ENCODE data around the gene LPAR2.

LPAR2 gene

DNA sequence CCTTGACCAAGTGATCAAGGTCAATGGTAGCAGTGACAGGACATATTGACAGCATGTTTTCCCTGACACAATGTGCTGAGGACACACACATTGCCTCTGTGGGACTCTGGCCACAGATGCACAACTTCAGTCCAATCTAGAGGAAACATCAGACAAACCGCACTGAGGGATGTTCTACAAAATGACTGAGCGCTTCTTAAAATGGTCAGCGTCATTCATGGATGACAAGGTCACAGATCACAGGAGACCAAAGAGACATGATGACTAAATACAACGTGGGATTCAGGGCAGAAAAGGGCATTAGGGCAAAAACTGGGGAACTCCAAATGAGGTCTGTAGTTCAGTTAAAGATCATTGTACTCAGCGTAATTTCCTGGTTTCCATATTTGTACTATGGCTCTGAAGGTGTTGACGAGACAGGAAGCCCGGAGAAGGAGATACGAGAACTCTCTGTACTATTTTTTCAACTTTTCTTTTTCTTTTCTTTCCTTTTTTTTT, 30.2 kb downstream of the LPAR2 start:
- DNase-seq (ENCODE audit: low read depth, low spot score) = no peak

DNA sequence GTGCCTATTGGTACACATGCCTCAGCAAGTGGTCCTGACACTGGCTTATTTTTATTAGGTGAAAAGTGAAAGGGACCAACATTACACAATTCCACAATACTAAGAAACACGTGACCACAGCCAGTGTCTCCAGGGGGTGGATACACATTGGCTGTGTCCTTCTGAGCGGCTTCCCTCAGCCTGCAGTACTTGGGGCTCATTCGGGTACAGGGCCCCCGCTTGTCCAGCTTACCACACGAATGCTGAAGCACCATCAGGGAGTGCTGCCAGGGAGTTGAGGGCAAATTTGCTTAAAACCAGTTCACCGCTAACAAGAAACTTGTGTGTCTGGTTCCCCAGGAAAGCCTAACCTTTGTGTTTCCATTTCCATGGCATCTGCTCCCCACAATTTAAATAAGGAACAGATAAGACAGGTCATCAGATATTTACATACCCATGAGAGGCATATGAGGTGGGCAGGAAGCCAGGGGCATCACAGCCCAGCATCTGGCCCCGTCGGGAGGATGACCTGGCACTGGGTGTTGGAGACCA, 32.8 kb downstream of the LPAR2 start:
- no peak for DNase-seq (ENCODE audit: low read depth, low spot score)

DNA sequence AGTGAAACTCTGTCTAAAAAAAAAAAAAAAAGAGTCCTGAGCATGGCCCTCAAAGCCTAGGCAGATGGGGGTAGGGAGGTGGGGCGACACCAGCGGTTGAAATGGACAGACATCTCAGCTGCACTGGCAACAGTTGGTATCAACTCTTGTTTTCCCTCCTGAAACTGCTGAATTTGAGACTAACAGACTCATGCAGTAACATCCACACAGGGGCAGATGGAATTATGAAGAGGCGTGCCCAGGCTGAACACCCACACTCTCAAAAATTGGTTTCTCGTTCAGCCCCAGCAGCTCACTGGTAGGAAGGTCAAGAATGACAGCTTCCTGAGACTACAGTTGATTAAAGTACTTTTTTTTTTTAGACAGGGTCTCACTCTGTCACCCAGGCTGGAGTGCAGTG, 33.6 kb downstream of the LPAR2 start:
- DNase-seq (ENCODE audit: low read depth, low spot score) = no peak

DNA sequence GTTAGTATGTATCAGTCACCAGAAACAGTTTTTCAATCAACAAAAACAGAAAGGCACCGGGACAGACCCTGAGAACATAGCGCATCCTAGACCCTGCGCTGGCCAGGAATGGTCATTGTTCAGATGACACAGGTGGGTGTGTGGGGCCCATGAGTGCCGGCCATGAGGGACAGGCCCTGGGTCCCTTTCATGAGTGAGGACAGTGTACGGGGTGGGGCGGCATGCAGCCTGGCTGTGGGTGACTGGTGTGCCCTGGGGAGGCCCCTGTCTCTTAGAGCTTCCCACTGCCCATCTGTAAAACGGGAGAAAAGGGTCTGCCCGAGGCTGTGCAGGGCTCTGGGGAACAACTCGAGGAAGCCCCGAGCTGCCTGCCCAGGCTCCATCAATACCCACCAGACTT, 35.3 kb downstream of the LPAR2 start:
- DNase-seq (ENCODE audit: low read depth, low spot score) = no peak

DNA sequence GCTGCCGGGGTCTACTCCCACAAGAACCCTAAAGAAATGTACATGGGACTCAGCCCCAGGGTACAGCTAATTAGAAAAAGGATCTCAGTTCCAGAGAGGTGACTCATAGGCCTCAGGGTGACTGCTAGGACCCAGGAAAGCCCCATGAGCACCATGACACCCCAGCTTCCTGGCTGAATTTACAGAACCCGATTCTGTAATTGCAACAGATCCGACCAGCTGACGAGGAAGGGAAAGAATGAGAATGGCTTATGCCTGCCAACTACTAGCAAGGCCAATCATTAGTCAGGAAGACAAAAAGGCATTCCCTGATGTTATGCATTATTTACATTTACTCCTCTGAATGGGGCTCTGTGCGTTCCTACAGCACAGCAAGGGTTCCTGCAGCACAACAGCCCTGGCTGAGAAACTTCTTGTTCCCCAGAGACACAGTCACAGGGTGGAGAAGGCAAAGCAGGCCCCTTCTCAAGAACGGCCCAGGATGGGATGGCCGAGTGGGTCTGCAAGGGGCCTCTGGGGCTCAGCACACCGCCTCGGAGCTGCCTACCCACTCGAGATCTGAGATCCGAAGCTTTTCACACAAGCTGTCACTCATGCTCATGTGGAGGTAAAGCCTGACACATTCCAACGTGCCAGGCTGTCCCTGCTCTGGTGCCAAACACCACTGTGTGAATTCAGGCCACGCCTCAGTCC, 36.7 kb downstream of the LPAR2 start:
- no peak for DNase-seq (ENCODE audit: low read depth, low spot score)

DNA sequence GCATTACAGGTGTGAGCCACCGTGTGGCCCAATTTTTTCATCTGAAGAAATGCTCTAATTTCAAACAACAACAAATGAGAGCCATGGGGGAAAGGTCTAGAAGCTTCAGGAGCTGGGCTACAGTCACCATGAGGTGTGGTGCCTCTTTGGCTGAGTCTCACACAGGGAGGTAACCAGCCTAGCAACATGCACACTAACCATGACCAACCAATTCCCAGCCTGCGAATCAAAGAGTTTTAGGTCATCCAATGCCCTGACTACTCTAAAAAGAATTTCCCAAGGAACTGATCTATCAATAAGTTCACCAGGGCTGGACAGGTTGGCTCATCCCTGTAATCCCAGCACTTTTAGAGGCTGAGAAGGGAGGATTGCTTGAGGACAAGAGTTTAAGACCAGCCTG, 39.5 kb downstream of the LPAR2 start:
- no peak for DNase-seq (ENCODE audit: low read depth, low spot score)

DNA sequence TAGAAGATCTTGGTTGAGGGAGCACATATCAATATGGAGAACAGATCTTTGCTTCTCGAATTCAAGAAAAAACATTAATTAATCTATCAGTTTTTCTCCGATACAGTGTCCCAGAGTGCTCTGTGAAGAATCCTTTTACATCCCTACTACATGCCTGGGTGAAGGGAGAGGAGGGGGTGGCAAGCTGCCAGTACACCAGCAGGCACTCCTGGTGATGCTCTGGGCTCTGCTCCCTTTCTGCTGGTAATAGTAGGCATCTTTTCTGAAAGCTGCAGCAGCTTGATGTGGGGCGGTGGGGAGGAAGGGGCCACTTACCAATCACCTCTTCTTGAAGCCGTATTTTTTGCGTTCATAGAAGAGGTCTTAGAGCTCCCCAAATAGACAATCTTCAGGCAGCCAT, 40.2 kb downstream of the LPAR2 start:
- DNase-seq (ENCODE audit: low read depth, low spot score) = no peak

DNA sequence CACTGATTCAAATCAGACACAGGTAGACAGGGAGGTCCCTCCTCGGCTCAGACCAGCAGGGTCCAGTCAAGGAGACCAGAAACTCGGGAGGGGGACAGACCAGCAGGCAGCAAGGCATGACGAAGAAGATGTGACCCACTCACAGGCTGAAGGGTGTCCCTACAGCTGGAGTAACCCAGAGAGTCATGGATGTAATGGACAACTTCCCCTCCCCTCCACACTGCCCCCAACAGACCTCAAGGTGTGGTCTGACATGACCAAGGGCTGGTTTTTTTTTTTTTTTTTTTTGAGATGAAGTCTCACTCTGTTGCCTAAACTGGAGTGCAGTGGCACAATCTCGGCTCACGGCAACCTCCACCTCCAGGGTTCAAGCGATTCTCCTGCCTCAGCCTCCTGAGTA, 43.7 kb downstream of the LPAR2 start:
- DNase-seq (ENCODE audit: low read depth, low spot score) = no peak

DNA sequence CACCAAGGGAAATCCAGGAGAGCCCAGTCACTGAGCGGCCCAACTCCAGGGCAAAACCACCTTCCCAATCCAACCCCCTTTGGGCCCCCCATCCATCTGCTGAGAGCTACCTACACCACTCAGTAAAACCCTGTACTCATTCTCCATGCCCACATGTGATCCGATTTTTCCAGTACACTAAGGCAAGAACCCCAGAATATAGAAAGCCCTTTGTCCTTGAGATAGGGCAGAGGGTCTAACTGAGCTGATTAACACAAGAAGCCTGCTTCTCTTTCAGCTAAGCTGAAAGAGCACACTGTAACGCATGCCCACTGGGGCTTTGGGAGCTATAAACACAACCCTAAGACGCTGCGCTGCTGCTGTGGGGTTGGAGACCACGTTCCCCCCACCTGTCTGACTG, 45.5 kb downstream of the LPAR2 start:
- DNase-seq (ENCODE audit: low read depth, low spot score) = no peak

DNA sequence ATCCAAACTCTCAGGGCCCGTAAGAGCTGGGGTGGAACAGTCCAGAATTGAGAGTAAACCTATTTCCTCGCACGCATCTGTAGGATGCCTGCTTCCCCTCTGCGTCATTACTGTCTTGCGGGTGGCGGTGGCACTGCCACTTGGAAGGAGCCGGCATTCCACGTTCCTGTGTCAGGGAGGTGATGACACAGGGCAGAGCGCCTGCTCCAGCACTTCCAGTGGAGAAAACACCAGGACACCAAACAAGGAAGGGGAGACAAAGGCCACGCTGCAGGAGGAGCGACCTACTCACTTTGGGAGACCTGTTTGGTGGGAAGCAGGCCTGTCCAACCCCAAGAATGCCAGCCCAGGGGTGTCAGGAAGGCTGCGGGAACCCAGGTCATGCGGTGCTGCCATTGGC, 46.6 kb downstream of the LPAR2 start:
- no peak for DNase-seq (ENCODE audit: low read depth, low spot score)

DNA sequence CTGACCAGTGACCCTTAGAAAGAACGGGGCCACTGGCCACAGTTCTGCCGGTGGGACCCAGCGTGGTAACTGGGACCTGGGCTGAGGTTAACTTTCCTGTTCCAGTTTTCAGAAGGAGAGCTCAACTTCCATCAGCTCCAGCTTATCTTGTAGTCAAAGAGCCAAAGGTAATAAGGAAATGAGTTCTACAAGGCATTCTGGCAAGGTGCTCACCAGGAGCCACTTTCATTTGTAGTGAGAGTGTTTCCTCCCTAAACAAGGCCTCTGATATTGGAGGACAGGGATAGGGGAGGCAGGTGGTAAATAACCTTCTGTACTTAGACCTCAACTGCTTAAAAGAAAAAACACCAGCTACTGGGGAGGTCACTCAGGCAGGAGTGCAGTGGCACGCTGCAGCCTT, 47.6 kb downstream of the LPAR2 start:
- no peak for DNase-seq (ENCODE audit: low read depth, low spot score)

DNA sequence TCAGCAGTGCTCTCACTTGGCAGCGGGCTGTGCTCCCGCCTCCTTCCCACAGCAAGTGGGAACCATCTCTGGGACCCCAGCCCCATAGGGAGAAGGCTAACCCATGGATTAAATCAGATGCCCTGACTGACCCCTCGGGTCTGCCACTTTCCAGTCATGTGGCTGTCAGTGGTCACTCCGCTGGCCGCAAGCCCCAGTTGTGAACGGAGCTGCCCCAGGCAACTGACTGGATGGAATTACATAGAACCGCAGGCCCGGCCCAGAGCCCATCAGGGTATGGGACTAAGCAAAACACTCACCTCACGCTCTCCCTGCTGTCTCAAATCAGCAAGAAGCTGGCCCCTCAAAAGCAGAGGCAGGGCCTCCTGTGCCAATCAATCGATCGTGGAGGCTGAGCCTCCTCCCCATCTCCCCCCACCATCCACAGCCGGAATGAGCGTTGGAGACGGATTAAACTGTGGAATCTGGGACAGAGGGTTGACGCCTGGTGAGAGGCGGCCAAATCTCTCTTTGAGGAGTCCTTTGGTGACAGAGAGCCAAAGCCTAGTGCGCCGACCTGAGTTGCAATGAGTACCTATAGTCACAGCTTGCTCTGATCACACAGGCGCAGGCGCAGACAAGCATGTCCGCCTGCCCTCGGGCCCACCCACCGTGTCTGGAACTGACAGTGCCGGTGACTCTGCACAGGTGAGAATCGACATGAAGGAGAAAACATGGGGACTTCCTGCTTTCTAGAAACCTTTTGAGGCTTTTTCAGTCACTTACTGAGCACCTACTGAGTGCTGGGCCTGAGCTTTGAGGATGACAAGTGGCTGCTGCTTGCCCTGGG, 48.3 kb downstream of the LPAR2 start:
- DNase-seq (ENCODE audit: low read depth, low spot score) = no peak

DNA sequence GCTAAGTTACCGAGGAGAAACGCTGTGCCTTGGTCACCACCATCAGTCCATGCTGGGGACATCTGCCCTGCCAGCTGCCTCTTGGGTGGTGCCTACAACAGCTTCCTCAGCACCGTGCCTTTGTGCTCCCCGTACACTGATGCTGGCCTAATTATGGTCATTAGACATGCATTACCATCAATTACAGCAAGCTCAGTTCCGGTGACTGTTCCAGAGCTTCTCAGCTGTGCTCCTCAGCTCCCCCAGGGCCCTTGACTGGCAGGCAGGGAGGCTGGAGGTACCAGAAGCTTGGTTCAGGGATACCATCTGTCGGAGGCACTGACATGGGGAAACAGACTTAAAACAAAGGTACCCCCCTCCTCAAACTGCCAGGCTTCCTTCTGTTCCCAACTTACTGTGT, 49.8 kb downstream of the LPAR2 start:
- DNase-seq (ENCODE audit: low read depth, low spot score) = no peak

DNA sequence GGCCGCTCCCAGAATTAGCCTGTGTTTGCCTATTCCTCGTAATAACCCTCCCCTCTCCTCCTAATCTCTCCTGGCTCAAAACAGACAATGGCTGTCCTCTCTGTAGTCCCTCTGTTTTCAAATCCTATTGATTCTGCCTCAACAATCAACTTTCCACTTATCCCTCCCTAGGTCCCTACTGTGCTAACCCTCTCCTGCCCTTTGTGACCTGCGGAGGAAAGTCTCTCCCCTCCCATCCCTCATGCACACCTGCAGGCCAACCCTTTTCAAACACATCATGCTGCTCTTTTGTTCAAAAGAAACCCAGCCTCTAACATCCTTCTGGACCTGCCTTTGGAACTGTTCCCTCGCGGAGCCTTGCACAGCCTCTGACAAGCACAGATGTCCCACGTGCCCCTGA, 52.6 kb downstream of the LPAR2 start:
- no peak for DNase-seq (ENCODE audit: low read depth, low spot score)
